Measurements from ENCODE around the gene FBXL7. TPM values are rescaled to one million over a fixed set of nuclear protein-coding genes. Genes with fewer than 3 reads are reported as not detected.

FBXL7 gene
- total and polyA plus RNA-seq, 2 of the 8 experiments (the other 6 are each of a cell fraction or from before 2014, with no cell fraction given), result 17.7 to 17.8 TPM

GRCh38 chr5:15538516-15538915 is 38.5 kb downstream of the FBXL7 start:
- WGBS, 2 experiments (ENCODE audit: extremely low coverage in 1 of 2, insufficient coverage in 1 of 2, insufficient read length in 1 of 2, insufficient replicate concordance in 2 of 2, low coverage in 1 of 2, low lambda C conversion rate in 2 of 2, missing lambda C conversion rate in 1 of 2), result 45% methylated on average over 2 of the region's 2 CpGs; no CpG with 5 or more reads in 1 of the 2 experiments
- H4K5ac ChIP-seq (ENCODE audit: insufficient read length, low read depth, low read length), result no peak overlapping the region
- TF ChIP-seq RFX5 (IDR thresholded peaks at IDR 0.05; ENCODE audit: borderline replicate concordance, low read depth, low read length), result no peak
- no peak for TF ChIP-seq JUN (IDR thresholded peaks at IDR 0.05; ENCODE audit: low read depth, low read length)
- no peak for TF ChIP-seq ASH2L (IDR thresholded peaks at IDR 0.05; ENCODE audit: low read length)
- TF ChIP-seq RXRA (IDR thresholded peaks at IDR 0.05; ENCODE audit: insufficient read depth, low read depth, low read length), result no peak
- TF ChIP-seq TBP (IDR thresholded peaks at IDR 0.05; ENCODE audit: low read depth, low read length), result no peak
- TF ChIP-seq KDM4A (IDR thresholded peaks at IDR 0.05; ENCODE audit: low read depth, low read length, severe bottlenecking), result no peak
- no peak for TF ChIP-seq HDAC6 (IDR thresholded peaks at IDR 0.05; ENCODE audit: low read depth, low read length)
- no peak for TF ChIP-seq SP1 (IDR thresholded peaks at IDR 0.05; ENCODE audit: low read depth, low read length)
- no peak for TF ChIP-seq CHD1 (IDR thresholded peaks at IDR 0.05; ENCODE audit: low read depth, low read length)
- TF ChIP-seq EGR1 (IDR thresholded peaks at IDR 0.05; ENCODE audit: borderline replicate concordance, low read depth, low read length), result no peak
- no peak for TF ChIP-seq POU5F1 (IDR thresholded peaks at IDR 0.05; ENCODE audit: low read depth, low read length)
- TF ChIP-seq CHD2 (IDR thresholded peaks at IDR 0.05; ENCODE audit: low read length), result no peak
- TF ChIP-seq RBBP5 (IDR thresholded peaks at IDR 0.05; ENCODE audit: borderline replicate concordance, low read depth, low read length), result no peak
- H3K4me1 ChIP-seq (replicated peaks in 1 of 4; ENCODE audit: control insufficient read depth in 3 of 4, insufficient read depth in 4 of 4, low read length in 3 of 4), result peaks cover 4 to 15% (median 14%) of the 10 kb centered on the region in 4 experiments; a peak in 5 of 7 replicates
- H4K8ac ChIP-seq (ENCODE audit: extremely low read depth, insufficient read depth, low read length), result no peak overlapping the region
- no peak overlapping the region for H3K9ac ChIP-seq (replicated peaks in 1 of 4; ENCODE audit: extremely low read depth in 1 of 4, low read depth in 3 of 4, low read length in 3 of 4)
- 0 out of 2 replicates have a peak overlapping the region, but pooled peaks have one; percentile 12 for H3K27ac ChIP-seq (ENCODE audit: low read depth, low read length)
- H2BK5ac ChIP-seq (ENCODE audit: low read depth, low read length), result no peak overlapping the region
- H2AK5ac ChIP-seq (ENCODE audit: low read depth, low read length), result no peak overlapping the region
- H3K36me3 ChIP-seq (ENCODE audit: control insufficient read depth in 2 of 4, insufficient read depth in 4 of 4, low read length in 3 of 4), result no peaks in the 10 kb centered on the region
- no peak overlapping the region for H2BK12ac ChIP-seq (ENCODE audit: low read depth, low read length)
- no peaks in the 10 kb centered on the region for H3K23me2 ChIP-seq (ENCODE audit: low read depth, low read length)
- no peaks in the 10 kb centered on the region for H3K79me1 ChIP-seq (ENCODE audit: low read depth, low read length)
- H3K79me2 ChIP-seq (ENCODE audit: control insufficient read depth in 1 of 2, insufficient read depth in 2 of 2, low read length in 2 of 2), result peaks cover 0 to 50% of the 10 kb centered on the region in 2 experiments; a peak in 3 of 4 replicates
- ChIA-PET POLR2A (ENCODE audit: partially characterized antibody) (interaction anchor here (2.1 kb wide), 1 partner anchor 39 kb away, joined by 5 read pairs; the partner anchor contains the start of gene FBXL7), CTCF (ENCODE audit: partially characterized antibody) (interaction anchor here (0.7 to 2.6 kb wide), 7 partner anchors 10 to 88 kb away, joined by 3 to 9 read pairs (median 3); no protein-coding TSS in a partner anchor)
- H2AFZ ChIP-seq (ENCODE audit: low read length), result no peak overlapping the region
- no peak overlapping the region for H2BK15ac ChIP-seq (ENCODE audit: low read length)
- no peak overlapping the region for H3K23ac ChIP-seq (ENCODE audit: insufficient read length)
- no peak overlapping the region for H3K14ac ChIP-seq (ENCODE audit: insufficient read length)
- no peaks in the 10 kb centered on the region for H3K27me3 ChIP-seq (replicated peaks in 1 of 4; ENCODE audit: control insufficient read depth in 3 of 4, extremely low read depth in 1 of 4, insufficient read depth in 3 of 4, low read length in 3 of 4)
- DNase-seq (ENCODE audit: low read depth in 1 of 2, low spot score in 2 of 2) (no peak), FAIRE-seq (no peak)
- H3K18ac ChIP-seq (ENCODE audit: extremely low read depth, low read length), result no peak overlapping the region
- peak overlapping the region; percentile 25 to 53; a peak in 2 of 4 replicates for H3K4me2 ChIP-seq (ENCODE audit: insufficient read depth in 1 of 2, low read depth in 2 of 2, low read length in 2 of 2)
- H3K9me3 ChIP-seq (ENCODE audit: insufficient read depth in 2 of 2, low read depth in 1 of 2, low read length in 1 of 2), result peaks cover 8 to 10% of the 10 kb centered on the region in 2 experiments
- H2BK20ac ChIP-seq (ENCODE audit: low read length), result no peak overlapping the region
- H4K20me1 ChIP-seq (replicated peaks in 1 of 2; ENCODE audit: control insufficient read depth in 1 of 2, insufficient read depth in 2 of 2, low read length in 2 of 2), result no peaks in the 10 kb centered on the region
- no peak overlapping the region for H4K91ac ChIP-seq (replicated peaks; ENCODE audit: insufficient read length, low read length)
- no peak overlapping the region for H3K56ac ChIP-seq (replicated peaks; ENCODE audit: insufficient read length, low read depth, low read length)
- H3K4me3 ChIP-seq (ENCODE audit: extremely low read depth in 1 of 4, insufficient read depth in 2 of 4, low read depth in 3 of 4, low read length in 4 of 4), result peak overlapping the region in 1 of 4 experiments; percentile 40; a peak in 1 of 8 replicates
- no peak overlapping the region for H2BK120ac ChIP-seq (replicated peaks; ENCODE audit: low read depth, low read length)
- H3K4ac ChIP-seq (replicated peaks; ENCODE audit: insufficient read length, low read depth, low read length), result no peak overlapping the region

Measured in H1 (cell line).